ENCODE data around the gene MMP1. TPM values are rescaled to one million over a fixed set of nuclear protein-coding genes. Genes with fewer than 3 reads are reported as not detected.

The MMP1 gene
- total RNA-seq, 1 donor from 2014 or later = 0.13 TPM

GRCh38 chr11:102793677-102794290 is 4.2 kb downstream of the MMP1 start:
- H3K27me3 Mint-ChIP-seq (ENCODE audit: low read depth) = peaks cover 4% of the 10 kb centered on the region
- no peak overlapping the region for H3K4me3 Mint-ChIP-seq
- no peak overlapping the region for H3K27ac Mint-ChIP-seq
- no peak for DNase-seq (ENCODE audit: low spot score in 2 of 2, unreplicated experiment in 2 of 2)
- no peaks in the 10 kb centered on the region for H3K36me3 Mint-ChIP-seq
- no peaks in the 10 kb centered on the region for H3K9me3 Mint-ChIP-seq
- TF ChIP-seq, protein P1, sequence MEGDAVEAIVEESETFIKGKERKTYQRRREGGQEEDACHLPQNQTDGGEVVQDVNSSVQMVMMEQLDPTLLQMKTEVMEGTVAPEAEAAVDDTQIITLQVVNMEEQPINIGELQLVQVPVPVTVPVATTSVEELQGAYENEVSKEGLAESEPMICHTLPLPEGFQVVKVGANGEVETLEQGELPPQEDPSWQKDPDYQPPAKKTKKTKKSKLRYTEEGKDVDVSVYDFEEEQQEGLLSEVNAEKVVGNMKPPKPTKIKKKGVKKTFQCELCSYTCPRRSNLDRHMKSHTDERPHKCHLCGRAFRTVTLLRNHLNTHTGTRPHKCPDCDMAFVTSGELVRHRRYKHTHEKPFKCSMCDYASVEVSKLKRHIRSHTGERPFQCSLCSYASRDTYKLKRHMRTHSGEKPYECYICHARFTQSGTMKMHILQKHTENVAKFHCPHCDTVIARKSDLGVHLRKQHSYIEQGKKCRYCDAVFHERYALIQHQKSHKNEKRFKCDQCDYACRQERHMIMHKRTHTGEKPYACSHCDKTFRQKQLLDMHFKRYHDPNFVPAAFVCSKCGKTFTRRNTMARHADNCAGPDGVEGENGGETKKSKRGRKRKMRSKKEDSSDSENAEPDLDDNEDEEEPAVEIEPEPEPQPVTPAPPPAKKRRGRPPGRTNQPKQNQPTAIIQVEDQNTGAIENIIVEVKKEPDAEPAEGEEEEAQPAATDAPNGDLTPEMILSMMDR (IDR thresholded peaks at IDR 0.05; ENCODE audit: unreplicated experiment) = no peak
- peaks cover 2% of the 10 kb centered on the region for H3K4me1 Mint-ChIP-seq

GRCh38 chr11:102792604-102793003 is 5.4 kb downstream of the MMP1 start:
- H3K36me3 Mint-ChIP-seq = no peaks in the 10 kb centered on the region
- H3K9me3 Mint-ChIP-seq = no peaks in the 10 kb centered on the region
- no peak for DNase-seq (ENCODE audit: low spot score in 2 of 2, unreplicated experiment in 2 of 2)
- H3K27ac Mint-ChIP-seq = no peak overlapping the region
- TF ChIP-seq, protein P1 (IDR thresholded peaks at IDR 0.05; ENCODE audit: unreplicated experiment) = no peak
- H3K27me3 Mint-ChIP-seq (ENCODE audit: low read depth) = peaks cover 4% of the 10 kb centered on the region
- no peak overlapping the region for H3K4me3 Mint-ChIP-seq
- H3K4me1 Mint-ChIP-seq = peaks cover 11% of the 10 kb centered on the region

DNA sequence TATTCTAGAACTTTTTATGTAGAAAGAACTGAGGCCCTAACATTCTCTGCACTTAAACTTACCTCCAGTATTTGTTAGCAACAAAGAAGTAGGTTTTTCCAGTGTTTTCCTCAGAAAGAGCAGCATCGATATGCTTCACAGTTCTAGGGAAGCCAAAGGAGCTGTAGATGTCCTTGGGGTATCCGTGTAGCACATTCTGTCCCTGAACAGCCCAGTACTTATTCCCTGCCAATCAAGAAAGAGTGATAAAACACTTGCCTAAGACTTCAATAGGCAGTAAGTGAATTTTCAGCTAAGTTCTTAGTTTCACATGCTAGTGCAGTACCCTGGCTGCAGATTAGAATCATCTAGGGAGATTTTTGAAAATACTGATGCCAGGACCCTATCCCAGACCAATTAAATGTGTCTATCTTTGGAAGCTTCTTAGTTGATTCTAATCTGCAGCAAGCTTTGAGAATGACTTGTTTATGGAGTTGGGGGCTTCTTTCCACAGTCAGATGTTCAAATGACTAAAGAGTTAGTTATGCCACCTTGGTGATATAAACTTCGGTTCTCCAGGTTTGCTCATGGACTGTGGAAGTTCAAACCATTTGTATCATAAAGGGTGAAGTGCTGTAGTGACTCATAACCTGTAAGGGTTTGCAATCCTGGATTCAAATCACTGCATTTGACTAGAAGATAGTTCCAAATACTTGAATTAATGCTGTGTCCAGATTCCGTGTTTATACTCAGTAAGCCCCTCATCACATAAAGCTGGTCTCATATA is 6.5 kb downstream of the MMP1 start:
- Mint-ChIP-seq H3K36me3 (no peaks in the 10 kb centered on the region), H3K9me3 (no peaks in the 10 kb centered on the region), H3K27ac (no peak overlapping the region), H3K27me3 (ENCODE audit: low read depth) (no peaks in the 10 kb centered on the region), H3K4me3 (no peak overlapping the region), H3K4me1 (peaks cover 11% of the 10 kb centered on the region)
- TF ChIP-seq, protein P1 (IDR thresholded peaks at IDR 0.05; ENCODE audit: unreplicated experiment) = no peak
- DNase-seq (ENCODE audit: low spot score in 2 of 2, unreplicated experiment in 2 of 2) = no peak

DNA sequence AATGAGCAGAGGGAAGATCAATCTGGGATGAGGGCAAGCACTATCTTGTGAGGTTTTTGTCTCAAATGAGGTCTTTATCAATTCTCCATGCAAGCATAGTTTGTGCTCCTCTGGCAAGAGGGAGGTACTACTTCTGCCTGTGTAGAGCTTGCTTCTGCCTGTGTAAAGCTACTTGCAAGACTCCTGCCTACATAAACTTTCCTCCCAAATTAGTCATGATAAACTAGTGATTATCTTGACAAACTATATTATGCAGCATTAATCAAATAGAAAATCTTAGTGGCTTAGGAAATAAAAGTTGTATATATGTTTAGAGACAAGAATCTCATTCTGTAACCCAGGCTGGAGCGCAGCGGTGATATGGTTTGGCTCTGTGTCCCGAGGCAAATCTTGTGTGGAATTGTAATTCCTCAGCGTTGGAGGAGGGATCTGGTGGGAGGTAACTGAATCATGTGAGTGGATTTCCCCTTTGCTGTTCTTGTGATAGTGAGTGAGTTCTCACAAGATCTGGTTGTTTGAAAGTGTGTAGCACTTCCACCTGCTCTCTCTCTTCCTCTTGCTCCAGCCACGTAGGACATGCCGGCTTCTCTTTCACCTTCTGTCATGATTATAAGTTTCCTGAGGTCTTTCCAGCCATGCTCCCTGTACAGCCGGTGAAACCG is 9.5 kb downstream of the MMP1 start:
- peak overlapping the region; percentile 15 for H3K27ac Mint-ChIP-seq
- no peaks in the 10 kb centered on the region for H3K27me3 Mint-ChIP-seq (ENCODE audit: low read depth)
- no peak overlapping the region for H3K4me3 Mint-ChIP-seq
- TF ChIP-seq, protein P1 (IDR thresholded peaks at IDR 0.05; ENCODE audit: unreplicated experiment) = no peak
- H3K36me3 Mint-ChIP-seq = no peaks in the 10 kb centered on the region
- peaks cover 9% of the 10 kb centered on the region for H3K9me3 Mint-ChIP-seq
- DNase-seq (ENCODE audit: low spot score in 2 of 2, unreplicated experiment in 2 of 2) = no peak
- H3K4me1 Mint-ChIP-seq = peaks cover 17% of the 10 kb centered on the region

DNA sequence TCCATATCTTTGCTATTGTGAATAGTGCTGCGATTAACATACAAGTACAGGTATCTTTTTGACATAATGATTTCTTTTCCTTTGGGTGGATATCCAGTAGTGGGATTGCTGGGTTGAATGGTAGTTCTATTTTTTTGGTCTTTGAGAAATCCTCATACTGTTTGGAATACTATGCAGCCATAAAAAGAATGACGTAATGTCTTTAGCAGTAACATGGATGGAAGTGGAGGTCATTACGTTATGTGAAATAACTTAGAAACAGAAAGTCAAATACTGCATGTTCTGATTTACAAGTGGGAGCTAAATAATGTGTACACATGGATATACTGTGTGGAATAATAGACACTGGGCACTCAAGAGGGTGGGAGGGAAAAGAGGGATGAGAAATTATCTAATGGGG is 13.6 kb downstream of the MMP1 start:
- Mint-ChIP-seq H3K36me3 (no peaks in the 10 kb centered on the region), H3K4me3 (no peak overlapping the region), H3K27ac (no peak overlapping the region), H3K9me3 (peaks cover 9% of the 10 kb centered on the region), H3K27me3 (ENCODE audit: low read depth) (no peaks in the 10 kb centered on the region), H3K4me1 (peaks cover 30% of the 10 kb centered on the region)
- DNase-seq (ENCODE audit: low spot score in 2 of 2, unreplicated experiment in 2 of 2) = no peak
- TF ChIP-seq, protein P1 (IDR thresholded peaks at IDR 0.05; ENCODE audit: unreplicated experiment) = no peak

Data from mesothelial cell of epicardium (in vitro differentiated cells).